Middle frontal gyrus (tissue), 1 donor: ENCODE measurements around the gene PLPP4.

Experiments used
- DNase-seq: peaks from one replicate; pipeline ENCODE4 v3.0.0-alpha.2; 2015; ENCODE audit warnings: low spot score; ENCODE audit errors: extremely low spot score

Gene PLPP4

DNA sequence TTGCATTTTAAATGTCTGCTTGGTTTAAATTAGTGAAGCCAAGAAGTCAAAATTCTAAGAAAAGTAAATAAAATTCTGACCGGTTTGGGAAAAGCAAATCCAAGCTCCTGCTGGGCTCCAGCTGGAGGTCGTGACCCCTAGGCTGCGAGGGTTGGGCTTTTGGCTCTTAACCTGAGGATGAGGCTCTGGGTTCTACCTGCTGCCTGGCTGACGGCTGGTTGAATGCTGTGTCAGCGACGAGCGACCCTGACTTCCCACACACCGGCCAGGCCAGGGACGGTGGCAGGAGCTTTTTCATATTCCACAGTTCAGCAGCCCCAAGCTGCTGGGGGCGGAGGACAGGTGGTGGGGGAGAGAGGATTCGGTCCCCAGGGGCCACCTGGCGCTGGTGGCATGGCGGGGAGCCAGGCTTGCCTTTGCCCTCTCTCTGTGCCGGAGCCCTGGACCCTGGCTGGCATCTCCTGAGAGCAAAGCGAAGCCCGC is 843 bp upstream of the PLPP4 start:
- DNase-seq, result no peak

DNA sequence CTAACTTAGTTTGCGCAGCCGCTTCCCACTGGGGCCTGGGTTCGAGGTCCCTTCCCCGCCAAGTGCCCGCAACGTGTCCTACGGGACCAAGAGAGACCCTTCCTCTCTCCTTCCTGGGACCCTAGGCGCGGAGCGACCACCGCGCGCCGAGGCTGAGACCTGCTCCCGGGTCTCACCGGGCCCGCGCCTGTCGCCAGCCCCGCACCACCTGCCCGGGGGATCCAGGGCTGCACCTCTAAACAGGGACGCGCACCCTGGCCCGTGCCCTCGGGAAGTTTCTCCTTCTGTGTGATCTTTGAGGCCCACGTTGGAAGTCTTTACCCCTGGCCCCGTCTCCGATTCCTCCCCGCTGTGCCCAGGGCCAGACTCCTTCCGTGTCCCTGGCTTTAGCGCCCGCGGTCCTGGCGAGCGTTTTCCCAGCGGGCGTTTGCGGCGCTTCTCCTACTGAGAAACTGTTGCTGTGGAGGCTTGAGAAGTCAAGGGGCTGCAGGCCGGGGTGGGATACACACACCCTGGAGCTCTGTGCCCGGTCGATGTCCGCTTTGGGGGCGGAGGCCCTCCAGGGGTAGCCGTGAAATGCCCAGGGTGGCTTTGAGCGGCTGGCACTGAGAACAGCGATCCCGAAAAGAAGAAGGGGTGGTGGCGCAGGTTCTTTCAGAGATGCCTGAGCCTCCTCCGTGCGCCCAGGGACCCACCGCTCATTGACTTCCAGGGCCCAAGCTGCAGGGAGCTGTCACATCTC is 575 bp downstream of the PLPP4 start:
- DNase-seq, result no peak

DNA sequence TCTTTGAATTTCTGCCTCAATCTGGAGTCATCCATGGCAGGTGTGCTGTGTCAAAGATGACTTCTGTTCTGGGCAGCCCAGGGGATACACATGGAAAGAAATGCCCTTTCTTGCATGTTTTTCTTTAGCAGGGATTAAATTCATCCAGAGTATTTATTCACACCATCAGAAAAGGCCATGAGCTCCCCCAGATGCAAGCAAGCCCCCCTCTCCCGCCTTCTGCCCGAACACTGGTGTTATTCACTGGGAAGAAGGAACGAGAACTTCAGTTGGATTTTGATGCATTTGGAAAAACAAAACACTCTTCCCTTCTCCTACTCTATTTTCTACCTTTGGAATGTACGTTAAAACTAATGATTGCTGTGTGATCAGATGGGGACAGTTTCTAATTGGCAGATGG is 1.4 kb downstream of the PLPP4 start:
- DNase-seq, result no peak

DNA sequence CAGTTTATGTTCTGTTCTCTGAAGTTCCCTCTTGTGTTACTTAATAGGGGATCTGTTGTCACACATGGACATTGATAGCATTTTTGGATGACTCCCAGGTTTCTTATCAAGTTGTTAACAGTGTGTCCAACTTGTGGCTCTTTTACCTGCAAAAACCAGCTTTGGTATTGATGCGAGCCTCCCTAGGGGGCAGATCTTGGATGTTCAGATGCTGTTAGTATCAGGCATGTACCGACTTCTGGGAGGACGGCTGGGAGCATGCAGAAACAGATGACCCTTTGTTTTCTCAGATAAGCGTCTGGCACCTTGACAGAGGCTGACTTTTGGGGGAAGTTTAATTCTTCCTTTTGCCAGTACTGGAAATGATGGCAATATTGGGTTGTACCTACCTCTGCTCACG is 2.2 kb downstream of the PLPP4 start:
- DNase-seq, result no peak

DNA sequence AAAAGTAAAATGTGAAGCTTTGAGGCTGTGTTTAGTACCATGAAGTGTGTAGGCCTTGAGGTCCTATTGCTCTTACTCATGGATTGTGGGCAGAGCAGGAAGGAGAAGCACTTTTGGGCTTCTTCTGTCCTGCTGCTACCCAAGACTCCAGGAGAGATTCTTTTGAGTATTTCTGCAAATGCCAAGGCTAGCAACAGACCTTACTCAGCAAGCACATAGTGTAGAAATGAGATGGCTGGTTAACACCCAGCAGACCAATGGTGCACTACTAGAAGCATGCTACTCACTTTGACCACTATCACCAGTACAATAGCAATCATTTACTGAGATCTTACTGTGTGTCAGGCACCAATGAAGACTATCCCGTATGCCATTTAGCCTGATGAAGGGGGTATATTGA is 3.2 kb downstream of the PLPP4 start:
- DNase-seq, result no peak

DNA sequence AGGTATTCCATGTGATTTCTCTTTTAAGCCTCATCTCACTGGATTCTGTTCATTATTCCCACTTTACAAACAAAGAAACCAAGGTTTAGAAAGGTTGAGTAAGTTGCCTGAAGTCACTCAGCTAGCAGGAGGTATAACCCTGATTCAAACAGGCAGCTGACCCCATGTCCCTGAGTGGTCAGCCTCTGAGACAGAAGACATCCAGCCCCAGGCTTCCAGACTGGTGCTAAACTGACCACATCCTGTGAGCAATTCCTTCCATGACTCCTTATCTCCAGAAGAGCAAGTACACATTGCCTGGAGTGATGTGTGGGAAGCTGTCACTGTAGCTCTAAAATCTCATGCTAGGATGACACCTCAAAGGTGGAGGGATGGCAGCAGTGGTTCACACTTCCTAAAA is 3.7 kb downstream of the PLPP4 start:
- DNase-seq, result no peak

DNA sequence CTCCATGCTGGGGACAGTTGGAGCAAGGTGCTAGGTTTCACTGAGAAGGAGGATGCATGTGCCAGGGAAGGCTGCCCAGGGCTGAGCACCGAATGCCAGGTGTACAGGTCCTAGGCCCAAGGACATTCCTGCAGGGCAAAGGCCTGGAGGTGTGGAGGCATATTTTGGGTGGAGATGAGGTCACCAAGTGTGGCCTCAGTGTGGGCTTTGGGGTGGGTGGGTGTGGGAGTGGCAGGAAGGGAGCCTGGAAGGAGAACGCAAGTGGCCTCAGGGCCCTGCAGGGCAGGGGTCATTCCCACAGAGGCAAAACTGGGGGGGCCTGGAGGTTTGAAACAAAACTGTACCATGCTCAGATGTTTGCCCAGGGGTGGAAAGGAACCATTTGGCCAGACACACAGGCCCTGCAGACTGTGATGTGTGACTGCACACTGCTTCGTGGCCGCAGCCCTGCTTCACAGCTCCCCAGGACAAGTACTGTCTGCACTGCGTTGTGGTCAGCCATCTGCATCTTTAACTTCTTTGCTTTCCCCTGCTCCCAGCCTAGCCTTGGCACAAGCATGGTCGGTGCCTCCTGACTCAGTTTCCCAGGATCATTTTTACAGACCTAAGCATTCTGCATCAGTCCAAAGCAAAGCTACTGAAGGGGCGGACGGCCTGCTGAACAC is 5.1 kb downstream of the PLPP4 start:
- no peak for DNase-seq

DNA sequence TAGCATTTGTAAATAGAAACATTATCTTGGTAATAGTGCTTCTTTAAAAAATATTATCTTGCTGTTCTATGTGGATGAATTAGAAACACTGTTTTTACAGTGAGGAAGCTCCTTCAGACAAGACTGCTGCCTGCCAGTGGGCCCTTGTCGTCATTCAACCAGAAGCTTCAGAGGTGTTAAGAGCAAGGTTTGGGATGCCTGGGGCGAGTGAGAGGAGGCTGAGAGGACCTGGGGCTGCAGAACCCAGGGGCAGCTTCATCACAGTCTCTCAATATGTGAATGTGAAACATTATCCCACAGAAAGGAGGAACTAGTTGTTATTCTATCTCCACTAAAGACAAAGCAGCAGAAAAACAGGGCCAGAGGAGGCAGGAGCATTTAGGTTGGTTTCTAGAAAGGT is 8.1 kb downstream of the PLPP4 start:
- no peak for DNase-seq

DNA sequence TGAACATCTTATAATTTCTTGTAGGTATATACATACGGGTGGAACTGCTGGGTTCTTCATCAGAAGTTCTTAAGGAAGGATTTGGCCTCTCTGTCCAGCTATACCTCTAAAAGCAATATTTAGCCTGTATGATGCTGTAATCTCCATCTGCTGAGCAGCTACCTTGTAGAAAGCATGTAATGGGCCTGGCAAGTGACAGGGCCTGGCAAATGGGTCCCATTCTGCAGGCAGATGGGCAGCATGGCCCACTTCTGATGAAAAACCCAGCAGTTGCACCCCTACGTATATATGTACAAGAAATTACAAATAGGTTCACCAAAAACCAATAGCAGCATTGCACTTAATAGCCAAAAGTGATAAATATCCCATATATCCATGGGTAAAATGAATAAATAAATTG is 9.0 kb downstream of the PLPP4 start:
- DNase-seq, result no peak

DNA sequence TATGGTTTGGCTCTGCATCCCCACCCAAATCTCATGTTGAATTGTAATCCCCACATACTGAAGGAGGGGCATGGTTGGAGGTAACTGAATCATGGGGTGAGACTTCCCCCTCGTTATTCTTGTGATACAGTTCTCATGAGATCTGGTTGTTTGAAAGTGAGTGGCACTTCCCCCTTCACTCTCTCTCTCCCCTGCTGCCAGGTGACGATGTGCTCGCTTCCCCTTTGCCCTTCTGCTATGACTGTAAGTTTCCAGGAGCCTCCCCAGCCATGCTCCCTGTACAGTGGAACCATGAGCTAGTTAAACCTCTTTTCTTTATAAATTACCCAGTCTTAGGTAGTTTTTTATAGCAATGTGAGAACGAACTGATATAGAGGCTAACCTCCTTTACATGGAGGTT is 16.6 kb downstream of the PLPP4 start:
- no peak for DNase-seq

DNA sequence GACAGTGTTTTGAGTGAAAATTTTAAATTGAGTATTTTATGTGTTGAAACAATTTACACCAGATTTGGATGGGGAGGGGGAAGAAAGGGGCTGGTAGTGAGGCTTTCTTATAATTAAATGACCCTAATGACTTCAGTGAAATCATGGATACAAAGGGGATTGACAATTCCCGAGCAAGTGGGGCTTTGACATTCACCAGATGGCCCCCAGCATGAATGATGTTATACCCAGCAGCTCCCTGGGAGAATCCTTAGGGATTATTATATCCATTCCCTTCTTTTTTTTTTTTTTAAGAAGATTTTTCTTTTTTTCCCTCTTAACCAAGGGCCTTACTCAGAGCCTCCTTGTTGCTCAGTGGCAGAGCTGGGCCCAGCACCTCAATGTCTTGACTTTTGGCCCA is 17.9 kb downstream of the PLPP4 start:
- no peak for DNase-seq

DNA sequence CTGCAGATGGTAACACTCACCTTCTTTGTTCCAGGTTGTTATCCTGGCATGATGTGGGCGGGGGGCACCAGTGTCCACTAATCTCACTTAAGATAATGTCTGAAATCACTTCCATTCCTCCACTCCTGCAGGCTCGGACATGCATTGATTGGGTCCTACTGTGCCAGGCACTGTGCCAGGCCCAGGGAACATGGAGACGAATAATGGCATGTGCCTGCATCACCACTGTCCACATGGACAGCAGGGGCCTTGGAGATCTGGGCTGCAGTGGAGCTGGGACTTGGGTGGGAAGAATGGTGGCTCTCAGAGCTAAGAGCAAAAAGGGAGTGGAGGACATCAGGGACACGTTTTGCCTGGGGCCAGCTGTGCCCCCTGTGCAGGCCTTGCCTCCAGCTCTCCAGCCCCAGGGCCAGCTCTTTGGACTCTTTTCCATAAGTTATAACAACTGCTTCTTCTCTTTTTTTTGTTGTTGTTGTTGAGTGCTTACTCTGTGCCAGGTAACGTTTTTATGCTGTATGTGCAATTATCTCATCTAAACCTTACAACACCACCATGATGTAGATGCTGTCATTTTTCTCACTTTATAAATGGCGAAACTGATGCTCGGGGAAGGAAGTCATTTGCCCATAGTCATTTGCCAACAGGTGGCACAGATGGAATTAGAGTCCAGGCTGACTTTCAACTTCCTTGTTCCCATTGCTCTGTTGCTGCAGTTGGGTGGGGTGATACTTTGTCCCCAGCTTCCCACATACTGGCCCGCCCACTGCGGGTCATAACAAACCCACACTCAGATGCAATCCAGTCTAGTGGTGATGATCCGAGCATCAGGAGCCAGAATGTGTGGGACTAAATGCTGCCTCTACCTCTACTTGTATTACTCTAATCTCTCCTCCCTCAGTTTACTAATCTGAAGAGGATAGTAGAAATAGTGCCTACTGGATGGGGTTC is 19.1 kb downstream of the PLPP4 start:
- DNase-seq, result no peak

DNA sequence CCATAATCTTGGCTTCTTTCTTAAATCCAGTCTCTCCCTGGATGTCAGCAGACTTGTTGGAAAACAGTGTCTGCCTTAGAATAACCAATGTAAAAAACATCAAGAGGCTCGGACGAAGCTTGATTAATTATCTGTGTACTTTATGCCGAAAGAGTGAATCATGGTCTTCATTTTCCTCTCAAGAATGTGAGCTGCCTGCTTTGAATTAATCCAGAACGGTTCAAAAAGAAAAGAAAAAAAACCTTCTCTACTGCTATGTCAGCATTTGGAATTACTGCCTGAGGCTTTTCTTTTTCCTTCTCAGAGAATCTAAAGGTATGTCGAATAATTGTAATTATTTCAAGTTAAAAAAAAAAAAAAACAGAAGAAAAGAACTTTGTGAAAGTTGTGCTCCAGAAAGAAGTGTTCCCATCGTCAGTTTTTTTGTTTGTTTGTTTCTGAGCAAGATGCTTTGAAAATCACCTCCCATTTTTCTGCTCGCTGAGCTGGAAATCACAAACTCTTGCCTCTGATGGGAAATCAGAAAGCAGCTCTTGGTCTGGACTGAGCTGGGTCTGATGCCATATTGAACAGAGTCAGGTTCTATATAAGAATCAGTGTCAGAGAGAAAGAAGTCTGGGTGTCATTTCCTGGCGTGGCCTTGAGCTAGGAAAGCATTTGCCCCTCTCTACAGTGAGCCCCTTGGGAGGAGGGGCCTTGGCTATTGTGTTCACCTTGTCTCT is 20.2 kb downstream of the PLPP4 start:
- no peak for DNase-seq

DNA sequence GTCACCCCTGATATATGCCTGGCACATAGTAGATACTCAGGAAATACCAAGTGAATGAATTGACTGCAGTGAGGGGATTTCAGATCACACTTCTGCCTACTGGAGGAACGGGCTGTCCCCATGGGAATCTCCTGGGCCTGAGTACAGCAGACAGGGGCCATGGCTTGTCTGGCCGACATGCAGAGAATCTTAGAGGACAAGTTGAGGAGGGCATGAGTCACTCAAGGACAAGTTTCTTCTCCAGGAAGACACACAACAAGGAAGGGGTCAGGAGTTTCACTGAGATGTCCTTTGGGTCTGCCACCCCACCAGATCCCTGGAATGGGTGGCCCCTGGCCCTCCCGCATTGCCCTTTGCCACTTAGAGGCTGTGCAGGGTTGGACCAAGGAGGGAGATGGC is 20.7 kb downstream of the PLPP4 start:
- no peak for DNase-seq

DNA sequence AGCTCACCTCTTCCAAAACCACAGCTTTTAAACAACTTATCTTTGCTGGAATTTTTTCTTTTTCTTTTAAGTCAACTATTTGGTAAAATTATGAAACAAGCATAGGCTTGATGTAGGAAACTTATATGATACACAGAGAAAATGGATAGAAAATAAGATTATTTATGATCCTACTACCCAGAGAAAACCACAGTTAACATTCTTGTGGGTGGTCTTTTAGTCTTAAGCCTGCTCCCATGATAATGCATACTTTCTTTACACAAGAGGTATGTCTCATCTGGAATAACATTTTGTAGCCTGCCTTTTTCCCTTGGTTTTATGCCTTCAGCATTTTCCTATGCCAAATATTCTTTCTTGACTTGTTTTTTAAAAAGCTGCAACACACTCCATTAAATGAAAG is 21.4 kb downstream of the PLPP4 start:
- DNase-seq, result no peak

DNA sequence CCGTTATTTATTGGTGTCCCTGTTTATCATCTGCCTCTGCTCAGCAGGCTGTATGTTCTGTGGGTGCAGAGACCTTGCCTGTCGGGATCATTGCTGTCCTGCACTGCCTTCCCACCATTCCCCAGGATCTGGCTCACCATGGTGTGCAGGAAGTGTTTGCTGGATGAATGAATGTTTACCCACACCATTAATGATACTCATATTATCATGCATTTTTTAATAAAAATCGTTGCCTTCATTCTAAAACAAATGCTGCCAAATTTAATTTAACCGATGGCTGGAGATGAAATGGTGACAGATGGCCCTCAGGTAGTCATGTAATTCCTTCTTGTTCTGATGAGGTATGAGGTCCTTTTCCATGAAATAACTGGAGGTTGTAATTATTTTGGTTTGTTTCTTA is 22.5 kb downstream of the PLPP4 start:
- DNase-seq, result no peak

DNA sequence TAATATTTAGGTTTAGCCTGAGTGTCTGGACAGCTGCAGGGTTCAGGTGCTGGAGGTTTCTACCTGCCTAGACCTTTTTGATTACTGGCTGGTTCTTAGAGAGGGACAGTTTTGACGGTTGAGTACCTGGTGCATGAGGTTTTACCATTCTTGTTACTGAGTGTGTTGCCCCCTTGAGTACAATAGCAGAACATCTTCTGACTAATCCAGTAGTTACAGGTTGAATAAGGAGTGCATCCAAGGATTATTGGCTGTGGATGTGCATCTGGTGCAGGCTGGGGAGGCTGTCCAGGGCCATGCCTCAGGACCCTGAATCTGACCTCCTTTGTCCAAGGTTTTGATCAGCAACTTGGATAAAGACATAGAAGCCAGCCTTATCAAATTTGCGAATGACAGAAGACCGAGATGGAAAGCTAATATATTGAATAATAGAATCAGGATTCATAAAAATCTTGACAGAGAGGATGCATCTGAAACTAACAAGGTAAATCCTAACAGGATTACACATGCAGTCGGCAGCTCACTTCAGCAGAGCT is 23.1 kb downstream of the PLPP4 start:
- DNase-seq, result no peak

DNA sequence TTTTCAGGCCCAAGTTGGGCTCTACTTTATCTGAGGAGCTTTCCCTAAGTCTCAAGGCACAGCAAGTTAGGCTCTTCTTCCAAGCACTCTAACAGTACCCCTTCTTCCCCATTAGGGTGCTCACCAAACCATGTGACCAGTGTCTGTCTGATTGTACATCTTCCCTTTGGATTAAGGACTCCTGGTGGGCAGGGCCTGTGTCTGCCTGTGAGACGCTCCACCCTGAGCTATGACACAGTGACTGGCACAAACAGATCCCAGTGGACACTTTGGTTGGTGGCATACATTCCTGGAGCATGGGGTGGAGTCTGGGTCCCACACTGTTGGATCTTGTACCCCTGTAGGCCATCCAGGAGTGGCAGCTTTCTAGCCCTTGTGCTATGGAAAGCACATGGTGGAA is 23.8 kb downstream of the PLPP4 start:
- no peak for DNase-seq

DNA sequence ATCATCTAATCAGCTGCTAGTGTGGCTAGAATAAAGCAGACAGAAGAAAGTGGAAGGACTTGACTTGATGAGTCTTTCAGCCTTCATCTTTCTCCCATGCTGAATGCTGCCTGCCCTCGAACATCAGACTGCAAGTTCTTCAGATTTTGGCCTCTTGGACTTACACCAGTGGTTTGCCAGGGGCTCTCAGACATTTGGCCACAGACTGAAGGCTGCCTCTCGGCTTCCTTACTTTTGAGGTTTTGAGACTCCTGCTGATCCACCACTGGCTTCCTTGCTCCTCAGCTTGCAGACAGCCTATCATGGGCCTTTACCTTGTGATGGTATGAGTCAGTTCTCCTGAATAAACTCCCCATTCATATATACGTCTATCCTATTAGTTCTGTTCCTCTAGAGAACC is 26.0 kb downstream of the PLPP4 start:
- DNase-seq, result no peak

DNA sequence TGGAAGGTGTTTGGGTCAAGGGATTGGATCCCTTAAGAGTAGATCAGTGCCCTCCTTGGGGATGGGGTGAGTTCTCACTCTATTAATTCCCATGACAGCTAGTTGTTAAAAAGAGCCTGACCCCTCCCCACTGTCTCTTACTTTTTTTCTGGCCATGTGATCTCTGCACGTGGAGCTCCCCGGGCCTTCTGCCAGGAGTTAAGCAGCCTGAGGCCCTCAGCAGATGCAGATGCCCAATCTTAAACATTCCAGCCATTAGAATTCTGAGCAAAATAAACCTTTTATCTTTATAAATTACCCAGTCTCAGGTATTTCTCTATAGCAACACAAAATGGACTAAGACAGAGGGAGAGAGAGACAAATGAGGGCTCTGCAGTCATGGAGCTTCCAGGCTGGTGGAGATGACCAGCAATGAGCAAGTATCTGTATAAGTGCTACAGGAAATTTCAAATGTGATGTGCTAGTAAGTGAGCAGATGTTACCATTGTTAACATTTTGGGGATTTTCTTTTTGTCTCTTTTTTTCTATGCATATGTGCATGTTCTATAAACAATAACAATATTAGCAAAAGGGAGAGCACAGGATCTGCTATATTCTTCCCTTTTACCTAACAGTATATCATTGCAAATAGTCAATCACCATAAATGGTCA is 26.7 kb downstream of the PLPP4 start:
- DNase-seq, result no peak

DNA sequence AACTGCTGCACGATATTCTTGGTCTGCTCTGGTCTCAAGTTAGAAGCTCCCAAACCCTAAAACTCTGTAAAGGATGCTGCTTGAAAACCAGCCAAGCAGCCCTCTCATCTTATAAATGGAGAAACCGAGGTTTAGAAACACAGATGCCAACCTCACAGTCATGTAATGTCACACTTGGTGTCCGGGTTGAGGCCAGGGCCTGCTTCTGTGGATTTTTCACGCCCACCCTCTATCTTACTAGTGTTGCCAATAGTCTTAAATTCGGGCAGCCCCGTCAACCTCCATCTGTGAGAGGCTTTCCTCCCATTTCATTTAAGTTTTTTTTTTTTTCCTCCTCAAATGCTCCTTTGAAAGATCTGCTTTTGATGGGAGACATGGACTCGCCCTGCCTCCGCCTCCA is 28.9 kb downstream of the PLPP4 start:
- DNase-seq, result no peak
